ENCODE measurements around the gene YBX1.

DNA sequence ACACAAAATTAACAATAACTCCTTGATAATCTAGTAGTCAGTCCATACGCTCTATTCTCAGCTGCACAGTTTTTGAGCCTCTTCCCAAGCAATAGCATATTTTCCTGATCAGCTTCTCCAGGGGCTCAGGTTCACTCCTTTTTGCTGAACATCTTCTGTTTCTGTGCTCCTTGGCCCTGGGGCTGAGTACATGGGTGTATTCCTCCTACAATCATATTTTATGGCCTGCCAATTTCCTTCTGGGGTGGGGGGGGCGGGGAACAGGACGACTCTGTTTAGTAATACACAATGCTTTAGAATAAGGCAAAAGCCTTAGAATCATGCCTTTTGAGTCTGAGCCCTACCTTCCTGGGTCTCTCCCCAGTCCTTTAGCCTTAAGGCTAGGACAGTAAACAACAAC is 49.4 kb downstream of the YBX1 start:
- TF ChIP-seq, protein P1, sequence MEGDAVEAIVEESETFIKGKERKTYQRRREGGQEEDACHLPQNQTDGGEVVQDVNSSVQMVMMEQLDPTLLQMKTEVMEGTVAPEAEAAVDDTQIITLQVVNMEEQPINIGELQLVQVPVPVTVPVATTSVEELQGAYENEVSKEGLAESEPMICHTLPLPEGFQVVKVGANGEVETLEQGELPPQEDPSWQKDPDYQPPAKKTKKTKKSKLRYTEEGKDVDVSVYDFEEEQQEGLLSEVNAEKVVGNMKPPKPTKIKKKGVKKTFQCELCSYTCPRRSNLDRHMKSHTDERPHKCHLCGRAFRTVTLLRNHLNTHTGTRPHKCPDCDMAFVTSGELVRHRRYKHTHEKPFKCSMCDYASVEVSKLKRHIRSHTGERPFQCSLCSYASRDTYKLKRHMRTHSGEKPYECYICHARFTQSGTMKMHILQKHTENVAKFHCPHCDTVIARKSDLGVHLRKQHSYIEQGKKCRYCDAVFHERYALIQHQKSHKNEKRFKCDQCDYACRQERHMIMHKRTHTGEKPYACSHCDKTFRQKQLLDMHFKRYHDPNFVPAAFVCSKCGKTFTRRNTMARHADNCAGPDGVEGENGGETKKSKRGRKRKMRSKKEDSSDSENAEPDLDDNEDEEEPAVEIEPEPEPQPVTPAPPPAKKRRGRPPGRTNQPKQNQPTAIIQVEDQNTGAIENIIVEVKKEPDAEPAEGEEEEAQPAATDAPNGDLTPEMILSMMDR (IDR thresholded peaks at IDR 0.05) = no peak
- no peak for TF ChIP-seq POLR2A (IDR thresholded peaks at IDR 0.05)

Data from Peyer's patch (tissue), 4 donors.